A549 (cell line): ENCODE results near the gene RTN4RL1. TPM values are rescaled to one million over a fixed set of nuclear protein-coding genes. Genes with fewer than 3 reads are reported as not detected.

ENCODE experiments used
- ATAC-seq, 2 experiments: fragments of 200-7000 bp in 1 of 2; fragments of >200 bp in 1 of 2; cut with Nextera tagmentation in 1 of 2; cut with Tn5 transposase in 1 of 2; 3 replicates each; pipeline versions ENCODE4 v1.8.0 to v1.9.1; 2018 to 2020; ENCODE audit warnings: mild to moderate bottlenecking in 1 of 2, moderate library complexity in 1 of 2
- CTCF ChIA-PET: fragments of 300-600 bp; sonication (Branson Sonifier 250); formaldehyde crosslinking; extraction: SDS; loops from one replicate; lab custom pipeline; 2021; ENCODE audit warnings: antibody characterized with exemption, inconsistent platforms; lab: Yijun Ruan, JAX
- POLR2A ChIA-PET: fragments of 350-600 bp; formaldehyde crosslinking; extraction: SDS; loops from one replicate; lab custom pipeline; 2021; ENCODE audit warnings: antibody characterized with exemption, inconsistent platforms; lab: Yijun Ruan, JAX
- DNase-seq, 2 experiments: peaks; one replicate each; pipeline versions ENCODE4 v3.0.0 to v3.0.0-alpha.2; 2011 to 2016; ENCODE audit warnings: low read depth in 1 of 2, low spot score in 1 of 2
- FAIRE-seq: peaks from 2 replicates; lab custom pipeline; 2011; peaks lifted over from hg19 to GRCh38; lab: Jason Lieb, UNC
- H3K27ac ChIP-seq, 2 experiments: fragments of >200 bp; sonication (Bioruptor Twin); formaldehyde crosslinking; 3 replicates each; pipeline ENCODE4 v1.5.1; 2016 to 2017
- H3K4me1 ChIP-seq: fragments of >200 bp; sonication (Bioruptor Twin); formaldehyde crosslinking; 3 replicates; pipeline ENCODE4 v1.6.1; 2016
- H3K4me2 ChIP-seq: fragments of >200 bp; sonication (Bioruptor Twin); formaldehyde crosslinking; 3 replicates; pipeline ENCODE4 v1.6.1; 2016
- H3K4me3 ChIP-seq: fragments of >200 bp; sonication (Bioruptor Twin); formaldehyde crosslinking; 3 replicates; pipeline ENCODE4 v1.5.1; 2016
- H3K9me3 ChIP-seq: fragments of >200 bp; sonication (Bioruptor Twin); formaldehyde crosslinking; 3 replicates; pipeline ENCODE4 v1.6.1; 2016
- BHLHE40 ChIP-seq: IDR thresholded peaks from 2 replicates; pipeline ENCODE4 v1.6.1; 2012; ENCODE audit warnings: low read depth, low read length, inconsistent platforms
- CEBPB ChIP-seq, 2 experiments: fragments of >200 bp in 1 of 2; sonication (Bioruptor Twin) in 1 of 2; formaldehyde crosslinking in 1 of 2; IDR thresholded peaks; 2 replicates each; pipeline ENCODE4 v1.6.1; 2012 to 2016
- EHF ChIP-seq: fragments of 250-450 bp; sonication (Bioruptor Pico); IDR thresholded peaks from 2 replicates; pipeline ENCODE4 v1.5.0; 2020; ENCODE audit warnings: mild to moderate bottlenecking
- EP300 ChIP-seq, 2 experiments: fragments of >200 bp; sonication (Bioruptor Twin); formaldehyde crosslinking; IDR thresholded peaks; 2 replicates in 1 of 2; 3 replicates in 1 of 2; pipeline ENCODE4 v1.6.1; 2016 to 2017
- FOSB ChIP-seq: fragments of 250-450 bp; sonication (Bioruptor Pico); IDR thresholded peaks from 2 replicates; pipeline ENCODE4 v1.5.0; 2020; ENCODE audit warnings: mild to moderate bottlenecking, moderate library complexity
- FOSL2 ChIP-seq, 2 experiments: fragments of 450-650 bp in 1 of 2; fragments of >200 bp in 1 of 2; sonication (Bioruptor Twin) in 1 of 2; formaldehyde crosslinking; IDR thresholded peaks; 2 replicates each; pipeline versions ENCODE4 v1.5.0 to v1.6.1; 2016 to 2020; ENCODE audit warnings: mild to moderate bottlenecking in 1 of 2, moderate library complexity in 1 of 2
- FOXS1 ChIP-seq: fragments of 250-450 bp; sonication (Bioruptor Pico); IDR thresholded peaks from 2 replicates; pipeline ENCODE4 v1.5.0; 2020; ENCODE audit warnings: mild to moderate bottlenecking, moderate library complexity
- HEYL ChIP-seq: fragments of 250-450 bp; sonication (Bioruptor Pico); IDR thresholded peaks from 2 replicates; pipeline ENCODE4 v1.8.0; 2021; ENCODE audit warnings: mild to moderate bottlenecking, moderate library complexity
- HMGXB4 ChIP-seq: fragments of 250-450 bp; sonication (Bioruptor Pico); IDR thresholded peaks from 2 replicates; pipeline ENCODE4 v1.5.0; 2021; ENCODE audit warnings: mild to moderate bottlenecking, moderate library complexity, borderline replicate concordance
- JUN ChIP-seq, 2 experiments: fragments of >200 bp; sonication (Bioruptor Twin); formaldehyde crosslinking; IDR thresholded peaks; 2 replicates in 1 of 2; 3 replicates in 1 of 2; pipeline ENCODE4 v1.6.1; 2016 to 2017
- JUNB ChIP-seq: fragments of >200 bp; sonication (Bioruptor Twin); formaldehyde crosslinking; IDR thresholded peaks from 2 replicates; pipeline ENCODE4 v1.6.1; 2016
- MAFK ChIP-seq: fragments of 450-650 bp; IDR thresholded peaks from 2 replicates; pipeline ENCODE4 v1.6.1; 2014; ENCODE audit not compliant: partially characterized antibody
- PHF8 ChIP-seq: fragments of 200-600 bp; sonication (generic); IDR thresholded peaks from 2 replicates; pipeline ENCODE4 v1.6.1; 2016; ENCODE audit warnings: low read depth, mild to moderate bottlenecking, antibody characterized with exemption, moderate library complexity, borderline replicate concordance
- POLR2A ChIP-seq: IDR thresholded peaks from 2 replicates; pipeline ENCODE4 v1.6.1; 2012; ENCODE audit warnings: mild to moderate bottlenecking, low read length
- RAD21 ChIP-seq, 2 experiments: fragments of >200 bp in 1 of 2; sonication (Bioruptor Twin) in 1 of 2; formaldehyde crosslinking in 1 of 2; IDR thresholded peaks in 1 of 2; conservative IDR thresholded peaks in 1 of 2; 2 replicates in 1 of 2; 3 replicates in 1 of 2; pipeline ENCODE4 v1.6.1; 2012 to 2018; ENCODE audit warnings: inconsistent platforms in 1 of 2
- SREBF2 ChIP-seq: fragments of 450-650 bp; IDR thresholded peaks from 2 replicates; pipeline ENCODE4 v1.6.1; 2014; ENCODE audit warnings: mild to moderate bottlenecking, moderate library complexity
- TFCP2L1 ChIP-seq: fragments of 250-450 bp; sonication (Bioruptor Pico); IDR thresholded peaks from 2 replicates; pipeline ENCODE4 v1.5.0; 2021; ENCODE audit warnings: mild to moderate bottlenecking
- USF2 ChIP-seq: fragments of 450-650 bp; IDR thresholded peaks from 2 replicates; pipeline ENCODE4 v1.6.1; 2014; ENCODE audit warnings: antibody characterized with exemption
- ZC3H11A ChIP-seq: fragments of 450-650 bp; IDR thresholded peaks from 2 replicates; pipeline ENCODE4 v1.6.1; 2014; ENCODE audit warnings: antibody characterized with exemption, mild to moderate bottlenecking
- ZNF302 ChIP-seq: fragments of 250-450 bp; sonication (Bioruptor Pico); IDR thresholded peaks from 2 replicates; pipeline ENCODE4 v1.9.0; 2021; ENCODE audit warnings: inconsistent platforms, mild to moderate bottlenecking, moderate library complexity
- WGBS: methylation state at CpG from one replicate; pipeline ENCODE4 v1.1.6; 2017; ENCODE audit errors: missing lambda C conversion rate; 5-methylcytosine and 5-hydroxymethylcytosine counted together
- polyA plus RNA-seq, 4 experiments: library from polyadenylated mRNA; depleted of rRNA in 3 of 4; stranded (reverse); fragments of >200 nt; fragmentation: RNase III in 1 of 4; extraction: RNeasy Plus Mini Kit Qiagen cat#74134 plus additional on column Dnase treatment in 1 of 4; gene quantifications; 2 replicates in 3 of 4; 3 replicates in 1 of 4; pipeline ENCODE4 v1.2.3, GENCODE V29; 2011 to 2017
- TF ChIP-seq, protein P1 (sequence below): fragments of >200 bp; sonication (Bioruptor Twin); formaldehyde crosslinking; IDR thresholded peaks from 3 replicates; pipeline ENCODE4 v1.6.1; 2016
- TF ChIP-seq, protein P2 (sequence below): IDR thresholded peaks from 2 replicates; pipeline ENCODE4 v1.6.1; 2012

RTN4RL1 gene
- polyA plus RNA-seq, 2 of the 4 experiments (the other 2 are of a cell fraction), result 0.39 to 1.5 TPM

DNA sequence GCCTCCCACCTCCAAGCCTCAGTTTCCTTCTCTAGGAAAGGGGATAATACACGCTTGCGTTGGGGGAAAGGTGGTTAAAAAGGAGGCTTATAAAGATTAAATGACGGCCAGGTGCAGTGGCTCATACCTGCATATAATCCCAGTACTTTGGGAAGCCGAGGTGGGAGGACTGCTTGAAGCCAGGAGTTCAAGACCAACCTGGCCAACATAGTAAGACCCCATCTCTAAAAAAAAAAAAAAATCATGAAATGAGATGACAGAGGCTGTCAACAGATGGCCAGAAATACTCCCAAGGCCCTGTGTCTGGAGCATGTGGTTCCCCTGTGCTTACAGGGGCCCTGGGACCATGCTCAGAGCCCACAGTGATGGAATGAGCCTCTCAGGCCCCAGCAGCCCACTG is 30.4 kb downstream of the RTN4RL1 start:
- peak overlapping the region in 1 of 2 experiments; percentile 4; a peak in 2 of 6 replicates for H3K27ac ChIP-seq
- ATAC-seq (no peak), DNase-seq (no peak), FAIRE-seq (no peak)
- H3K9me3 ChIP-seq, result no peaks in the 10 kb centered on the region
- WGBS, result 94% methylated on average over 4 of the region's 4 CpGs
- TF ChIP-seq JUN (IDR thresholded peaks at IDR 0.05), result no peak
- no peak for TF ChIP-seq USF2
- no peak for TF ChIP-seq FOXS1
- TF ChIP-seq EHF (CRISPR knock-in tag), result no peak
- TF ChIP-seq FOSB, result no peak
- TF ChIP-seq SREBF2, result no peak
- no peak for TF ChIP-seq BHLHE40
- TF ChIP-seq CEBPB (IDR thresholded peaks at IDR 0.05), result no peak
- TF ChIP-seq, protein P1, sequence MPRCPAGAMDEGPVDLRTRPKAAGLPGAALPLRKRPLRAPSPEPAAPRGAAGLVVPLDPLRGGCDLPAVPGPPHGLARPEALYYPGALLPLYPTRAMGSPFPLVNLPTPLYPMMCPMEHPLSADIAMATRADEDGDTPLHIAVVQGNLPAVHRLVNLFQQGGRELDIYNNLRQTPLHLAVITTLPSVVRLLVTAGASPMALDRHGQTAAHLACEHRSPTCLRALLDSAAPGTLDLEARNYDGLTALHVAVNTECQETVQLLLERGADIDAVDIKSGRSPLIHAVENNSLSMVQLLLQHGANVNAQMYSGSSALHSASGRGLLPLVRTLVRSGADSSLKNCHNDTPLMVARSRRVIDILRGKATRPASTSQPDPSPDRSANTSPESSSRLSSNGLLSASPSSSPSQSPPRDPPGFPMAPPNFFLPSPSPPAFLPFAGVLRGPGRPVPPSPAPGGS, result no peak
- TF ChIP-seq EP300 (IDR thresholded peaks at IDR 0.05), result no peak
- TF ChIP-seq HEYL (CRISPR knock-in tag), result no peak
- no peak for TF ChIP-seq HMGXB4 (CRISPR knock-in tag)
- no peak for TF ChIP-seq RAD21 (conservative IDR thresholded peaks at IDR 0.05 in 1 of 2, IDR thresholded peaks at IDR 0.05 in 1 of 2)
- TF ChIP-seq TFCP2L1 (CRISPR knock-in tag), result no peak
- no peak for TF ChIP-seq POLR2A
- no peak for TF ChIP-seq ZNF302 (CRISPR knock-in tag)
- no peak overlapping the region for H3K4me3 ChIP-seq
- ChIA-PET POLR2A (no interaction called here), CTCF (interaction anchor here (1.0 to 10.6 kb wide), 7 partner anchors 11 to 86 kb away, joined by 3 to 81 read pairs (median 4); partner anchors contain the start of genes HIC1, OVCA2 and RTN4RL1)
- H3K4me2 ChIP-seq, result no peak overlapping the region
- peaks cover 40% of the 10 kb centered on the region for H3K4me1 ChIP-seq

DNA sequence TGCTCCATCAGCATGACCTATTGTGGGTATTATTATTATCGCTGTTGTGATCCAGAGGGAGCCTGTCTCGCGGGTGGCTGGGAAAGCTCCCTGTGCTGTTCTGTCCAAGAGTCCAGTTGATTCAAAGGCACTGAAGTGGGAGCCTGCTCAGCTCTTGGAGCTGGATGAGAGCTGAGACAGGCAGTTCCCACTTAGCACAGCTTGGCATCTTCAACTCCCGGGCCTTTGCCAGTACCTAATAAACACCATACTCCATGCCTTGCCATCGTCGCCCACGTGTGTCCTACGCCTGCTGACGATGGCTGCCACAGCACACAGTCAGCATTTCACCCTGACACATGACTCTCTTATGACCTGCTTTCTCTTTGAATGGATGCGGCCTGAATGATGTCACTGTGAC is 32.6 kb downstream of the RTN4RL1 start:
- ATAC-seq (no peak), FAIRE-seq (no peak), DNase-seq (no peak)
- ChIA-PET POLR2A (no interaction called here), CTCF (interaction anchor here (0.8 to 3.2 kb wide), 3 partner anchors 12 to 35 kb away, joined by 5 to 13 read pairs (median 8); no protein-coding TSS in a partner anchor)
- H3K27ac ChIP-seq, result 0 out of 6 replicates have a peak overlapping the region, but pooled peaks of 1 of the 2 experiments have one; percentile 13
- H3K4me1 ChIP-seq, result peaks cover 43% of the 10 kb centered on the region
- WGBS, result 85% methylated on average over 10 of the region's 10 CpGs
- no peak overlapping the region for H3K4me2 ChIP-seq
- no peaks in the 10 kb centered on the region for H3K9me3 ChIP-seq
- no peak overlapping the region for H3K4me3 ChIP-seq
- no peak for TF ChIP-seq PHF8
- no peak for TF ChIP-seq CEBPB (IDR thresholded peaks at IDR 0.05)
- no peak for TF ChIP-seq USF2

- Histone ChIP-seq H3K4me1 (peaks cover 21% of the 10 kb centered on the region), H3K9me3 (no peaks in the 10 kb centered on the region), H3K27ac (peak overlapping the region; percentile 64 to 83), H3K4me3 (no peak overlapping the region), H3K4me2 (peak overlapping the region; percentile 56)
- DNase-seq (peak; percentile 55), FAIRE-seq (peak; percentile 28), ATAC-seq (peak; percentile 84 to 88)
- ChIA-PET POLR2A (no interaction called here), CTCF (interaction anchor here (0.8 to 1.3 kb wide), 2 partner anchors 36 to 42 kb away, joined by 3 to 4 read pairs; partner anchors contain the start of gene RTN4RL1)
- WGBS, result 28% methylated on average over 10 of the region's 10 CpGs
- TF ChIP-seq, protein P2, sequence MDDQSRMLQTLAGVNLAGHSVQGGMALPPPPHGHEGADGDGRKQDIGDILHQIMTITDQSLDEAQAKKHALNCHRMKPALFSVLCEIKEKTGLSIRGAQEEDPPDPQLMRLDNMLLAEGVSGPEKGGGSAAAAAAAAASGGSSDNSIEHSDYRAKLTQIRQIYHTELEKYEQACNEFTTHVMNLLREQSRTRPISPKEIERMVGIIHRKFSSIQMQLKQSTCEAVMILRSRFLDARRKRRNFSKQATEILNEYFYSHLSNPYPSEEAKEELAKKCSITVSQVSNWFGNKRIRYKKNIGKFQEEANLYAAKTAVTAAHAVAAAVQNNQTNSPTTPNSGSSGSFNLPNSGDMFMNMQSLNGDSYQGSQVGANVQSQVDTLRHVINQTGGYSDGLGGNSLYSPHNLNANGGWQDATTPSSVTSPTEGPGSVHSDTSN, result no peak
- TF ChIP-seq ZC3H11A (no peak), FOSL2 (IDR thresholded peaks at IDR 0.05) (peak; percentile 46; the same call in 1 of the 2 replicates), FOSL2 (CRISPR knock-in tag; IDR thresholded peaks at IDR 0.05) (no peak; the same call in 1 of the 2 replicates), MAFK (peak; percentile 78), HMGXB4 (CRISPR knock-in tag) (no peak), JUNB (peak; percentile 45; the same call in 1 of the 2 replicates)
Observed at GRCh38 chr17:1989135-1989534, 36.0 kb downstream of the RTN4RL1 start.
